Measurements from ENCODE around the gene TMEM92. TPM values are rescaled to one million over a fixed set of nuclear protein-coding genes. Genes with fewer than 3 reads are reported as not detected.
A peak's percentile ranks its signal among the peaks of the same experiment; 100 is the strongest.

TMEM92 gene
- total RNA-seq, 1 experiment from 2014 or later = 6.6 TPM

GRCh38 chr17:50278526-50279180 is 4.4 kb downstream of the TMEM92 start:
- H3K79me2 ChIP-seq (ENCODE audit: insufficient read depth, low read length) = no peaks in the 10 kb centered on the region
- POLR2A ChIA-PET = no interaction called here
- H3K4me2 ChIP-seq (ENCODE audit: low read length) = peak overlapping the region; percentile 66
- H3K27me3 ChIP-seq (ENCODE audit: insufficient read depth, low read length) = no peaks in the 10 kb centered on the region
- peaks cover 29 to 57% of the 10 kb centered on the region in 2 experiments for H3K4me1 ChIP-seq (ENCODE audit: control insufficient read depth in 1 of 2, insufficient read depth in 2 of 2, low read length in 2 of 2)
- no peak overlapping the region for H3K4me3 ChIP-seq (replicated peaks in 1 of 2; ENCODE audit: low read depth in 1 of 2, low read length in 2 of 2)
- H4K20me1 ChIP-seq (ENCODE audit: insufficient read depth) = no peaks in the 10 kb centered on the region
- no peak overlapping the region for H2AFZ ChIP-seq (ENCODE audit: low read depth, low read length, poor library complexity, severe bottlenecking)
- no peaks in the 10 kb centered on the region for H3K9me3 ChIP-seq (ENCODE audit: control insufficient read depth in 1 of 2, insufficient read depth in 1 of 2, low read depth in 1 of 2, low read length in 2 of 2)
- no peaks in the 10 kb centered on the region for H3K9me2 ChIP-seq (ENCODE audit: insufficient read depth)
- TF ChIP-seq YY1 (IDR thresholded peaks at IDR 0.05; ENCODE audit: extremely low read depth, insufficient replicate concordance, low read depth, low read length) = no peak
- TF ChIP-seq ZNF274 (IDR thresholded peaks at IDR 0.05; ENCODE audit: low read depth, low read length) = no peak
- TF ChIP-seq POLR2AphosphoS5 (IDR thresholded peaks at IDR 0.05; ENCODE audit: low read depth, low read length) = no peak
- TF ChIP-seq MAX (IDR thresholded peaks at IDR 0.05) = no peak
- no peak for TF ChIP-seq ATF3 (IDR thresholded peaks at IDR 0.05)
- no peak for TF ChIP-seq ELF1 (IDR thresholded peaks at IDR 0.05; ENCODE audit: borderline replicate concordance, low read depth)
- no peak for TF ChIP-seq CBX3 (IDR thresholded peaks at IDR 0.05; ENCODE audit: low read depth)
- CTCF ChIA-PET = interaction anchor here (2.0 to 2.7 kb wide), 2 partner anchors 78 to 109 kb away, joined by 6 to 13 read pairs; no protein-coding TSS in a partner anchor
- DNase-seq (ENCODE audit: low read depth, low spot score) (no peak), ATAC-seq (peak; percentile 8; the same call in 1 of the 2 replicates)
- H3K27ac ChIP-seq (ENCODE audit: low read depth, low read length) = peak overlapping the region; percentile 25; the same call in 1 of the 2 replicates
- RAD21 ChIA-PET (ENCODE audit: low non-redundant PET in 1 of 2, low total read pairs in 2 of 2, uncharacterized antibody in 2 of 2, unreplicated experiment in 2 of 2) = interaction anchor here in 1 of 2 experiments (1.1 kb wide), 1 partner anchor 79 kb away, joined by 8 read pairs; no protein-coding TSS in a partner anchor
- H3K36me3 ChIP-seq (ENCODE audit: control insufficient read depth in 1 of 2, insufficient read depth in 2 of 2, low read length in 2 of 2) = no peaks in the 10 kb centered on the region
- H3K9ac ChIP-seq (ENCODE audit: low read length) = no peak overlapping the region
- no TSS peak for BruUV-seq (replicated peaks)
- intact Hi-C loops (cut with micrococcal nuclease) = no loop called here

GRCh38 chr17:50279181-50279526 is 4.9 kb downstream of the TMEM92 start:
- Histone ChIP-seq H3K9ac (ENCODE audit: low read length) (no peak overlapping the region), H3K4me1 (ENCODE audit: control insufficient read depth in 1 of 2, insufficient read depth in 2 of 2, low read length in 2 of 2) (peaks cover 28 to 52% of the 10 kb centered on the region in 2 experiments), H3K4me2 (ENCODE audit: low read length) (peak overlapping the region; percentile 66)

More at GRCh38 chr17:50279181-50279526, 4.9 kb downstream of the TMEM92 start:
- Histone ChIP-seq H4K20me1 (ENCODE audit: insufficient read depth) (no peaks in the 10 kb centered on the region), H3K9me2 (ENCODE audit: insufficient read depth) (no peaks in the 10 kb centered on the region), H3K27ac (ENCODE audit: low read depth, low read length) (peak overlapping the region; percentile 25; the same call in 1 of the 2 replicates), H2AFZ (ENCODE audit: low read depth, low read length, poor library complexity, severe bottlenecking) (no peak overlapping the region), H3K79me2 (ENCODE audit: insufficient read depth, low read length) (no peaks in the 10 kb centered on the region), H3K9me3 (ENCODE audit: control insufficient read depth in 1 of 2, insufficient read depth in 1 of 2, low read depth in 1 of 2, low read length in 2 of 2) (no peaks in the 10 kb centered on the region), H3K36me3 (ENCODE audit: control insufficient read depth in 1 of 2, insufficient read depth in 2 of 2, low read length in 2 of 2) (no peaks in the 10 kb centered on the region), H3K4me3 (replicated peaks in 1 of 2; ENCODE audit: low read depth in 1 of 2, low read length in 2 of 2) (no peak overlapping the region), H3K27me3 (ENCODE audit: insufficient read depth, low read length) (no peaks in the 10 kb centered on the region)
- DNase-seq (ENCODE audit: low read depth, low spot score) (no peak), ATAC-seq (peak; percentile 49)
- intact Hi-C loops (cut with micrococcal nuclease) = no loop called here
- ChIA-PET CTCF (interaction anchor here (2.0 to 2.7 kb wide), 2 partner anchors 79 to 110 kb away, joined by 6 to 13 read pairs; no protein-coding TSS in a partner anchor), POLR2A (no interaction called here), RAD21 (ENCODE audit: low non-redundant PET in 1 of 2, low total read pairs in 2 of 2, uncharacterized antibody in 2 of 2, unreplicated experiment in 2 of 2) (interaction anchor here in 1 of 2 experiments (1.1 kb wide), 1 partner anchor 79 kb away, joined by 8 read pairs; no protein-coding TSS in a partner anchor)
- no TSS peak for BruUV-seq (replicated peaks)
- no peak for TF ChIP-seq RAD21 (IDR thresholded peaks at IDR 0.05; ENCODE audit: low read depth)
- TF ChIP-seq SRF (IDR thresholded peaks at IDR 0.05; ENCODE audit: low read depth) = no peak
- TF ChIP-seq ZNF274 (IDR thresholded peaks at IDR 0.05; ENCODE audit: low read depth, low read length) = no peak
- no peak for TF ChIP-seq CTCF (IDR thresholded peaks at IDR 0.05 in 2 of 3, conservative IDR thresholded peaks at IDR 0.05 in 1 of 3; ENCODE audit: borderline replicate concordance in 1 of 3, insufficient read depth in 1 of 3, low read depth in 2 of 3, low read length in 2 of 3)
- no peak for TF ChIP-seq CEBPB (IDR thresholded peaks at IDR 0.05; ENCODE audit: low read depth)
- no peak for TF ChIP-seq JUND (IDR thresholded peaks at IDR 0.05)
- TF ChIP-seq POLR2A (IDR thresholded peaks at IDR 0.05; ENCODE audit: borderline replicate concordance, extremely low read depth, insufficient read depth, insufficient read length) = no peak
- TF ChIP-seq EZH2 (IDR thresholded peaks at IDR 0.05) = no peak
- no peak for TF ChIP-seq EZH2phosphoT487 (IDR thresholded peaks at IDR 0.05; ENCODE audit: borderline replicate concordance)
